Right lobe of liver (tissue), 6 donors: Measurements from ENCODE around the gene PPP2R3C. TPM values are rescaled to one million over a fixed set of nuclear protein-coding genes. Genes with fewer than 3 reads are reported as not detected.

Experiments
- ATAC-seq, 4 donors: fragments of 200-7000 bp; cut with Tn5 transposase; one replicate each; pipeline ENCODE4 v1.9.1; 2020; ENCODE audit warnings: mild to moderate bottlenecking in 4 of 4, moderate library complexity in 4 of 4
- DNase-seq, 3 donors: peaks; one replicate each; pipeline ENCODE4 v3.0.0-alpha.2; 2020
- H3K27ac ChIP-seq, 3 donors: fragments of 200-600 bp; one replicate each; pipeline ENCODE4 v1.8.0; 2022
- H3K27me3 ChIP-seq, 2 donors: fragments of 200-600 bp; one replicate each; pipeline ENCODE4 v1.8.0; 2022
- H3K36me3 ChIP-seq, 4 donors: fragments of 200-600 bp; sonication (generic) in 1 of 4; one replicate each; pipeline versions ENCODE4 v1.5.1 to v1.8.0; 2017 to 2022; ENCODE audit warnings: control low read depth in 1 of 4
- H3K4me1 ChIP-seq, 4 donors: fragments of 200-600 bp; sonication (generic) in 1 of 4; one replicate each; pipeline versions ENCODE4 v1.5.1 to v1.8.0; 2017 to 2022; ENCODE audit warnings: control low read depth in 1 of 4
- H3K4me3 ChIP-seq, 3 donors: fragments of 200-600 bp; one replicate each; pipeline ENCODE4 v1.8.0; 2022
- H3K9me3 ChIP-seq, 4 donors: fragments of 200-600 bp; sonication (generic) in 1 of 4; one replicate each; pipeline versions ENCODE4 v1.5.1 to v1.8.0; 2017 to 2022; ENCODE audit warnings: control low read depth in 1 of 4
- POLR2A ChIP-seq: fragments of 450-650 bp; IDR thresholded peaks from one replicate; pipeline ENCODE4 v1.6.1; 2017; ENCODE audit warnings: antibody characterized with exemption, mild to moderate bottlenecking
- WGBS: methylation state at CpG from one replicate; pipeline ENCODE4 v1.1.6; 2018; ENCODE audit warnings: low coverage, low lambda C conversion rate; ENCODE audit not compliant: insufficient coverage; ENCODE audit errors: missing lambda C conversion rate; 5-methylcytosine and 5-hydroxymethylcytosine counted together
- intact Hi-C, 2 donors: fragments of 100-400 bp; cut with DNase I; formaldehyde crosslinking; loops; one replicate each; pipeline versions ENCODE4 v1.11.2 to v1.14.1; 2022
- total RNA-seq, 6 experiments: library from RNA; depleted of rRNA in 2 of 6; stranded (reverse); fragments of >200 nt in 2 of 6; fragmentation: NEBNext Ultra II Directional in 3 of 6; extraction: Animal tissue kit (Norgen Biotek cat#: 25700) in 3 of 6; gene quantifications; one replicate each; pipeline versions ENCODE4 v1.1.0 to v1.2.4, GENCODE V29; 2016 to 2023
- TF ChIP-seq, protein P1 (sequence below), 4 donors: fragments of 200-600 bp in 3 of 4; fragments of 450-650 bp in 1 of 4; IDR thresholded peaks; one replicate each; pipeline versions ENCODE4 v1.5.1 to v1.8.0; 2016 to 2022; ENCODE audit warnings: antibody characterized with exemption in 4 of 4, mild to moderate bottlenecking in 2 of 4
- donor health status: DM: no; HTN: yes; CAD: no.
- donor health status: DM: no; HTN: no; CAD: no.
- donor health status: DM: no; HTN: no; CAD: no.
- donor health status: DM: no; HTN: yes; CAD: no.
- donor health status: DM: no; HTN: yes; CAD: no.

PPP2R3C gene
- total RNA-seq, 6 experiments from 2014 or later: 6.8 to 15.6 (median 9.4) TPM

DNA sequence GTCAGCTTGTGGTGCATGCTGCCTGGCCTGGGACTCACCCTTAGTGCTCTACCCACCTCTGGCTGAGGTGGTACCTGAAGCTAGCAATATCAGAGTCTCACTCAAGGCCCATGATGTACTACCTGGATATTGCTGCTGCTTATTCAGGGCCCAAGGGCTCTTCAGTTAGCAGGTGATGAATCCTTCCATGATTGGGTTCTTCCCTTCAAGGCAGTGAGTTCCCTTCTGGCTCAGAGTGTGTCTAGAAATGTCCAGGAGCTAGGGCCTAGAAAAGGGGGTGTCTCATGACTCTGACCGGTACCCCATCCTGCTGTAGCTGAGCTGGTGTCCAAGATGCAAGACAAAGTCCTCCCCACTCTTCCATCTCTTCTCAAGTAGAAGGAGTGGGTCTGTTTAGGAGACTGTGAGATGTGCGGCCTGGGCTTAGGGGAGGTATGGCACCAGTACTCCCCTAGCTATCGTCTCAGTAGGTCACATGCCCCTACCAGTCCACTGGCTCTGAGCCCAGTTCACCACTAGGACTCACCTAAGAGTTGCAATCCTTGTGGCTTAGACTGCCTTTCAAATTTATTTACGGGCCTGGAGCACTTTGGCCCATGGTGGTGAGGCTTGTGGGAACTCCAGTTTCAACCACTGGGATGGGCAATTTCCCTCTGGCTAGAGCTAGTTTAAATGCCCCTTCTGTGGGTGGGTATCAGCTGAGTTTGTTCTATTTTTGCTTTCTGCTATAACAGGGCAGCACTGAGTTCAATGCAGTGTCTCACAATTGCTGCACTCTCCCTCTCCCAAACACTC, 12.7 kb upstream of the PPP2R3C start:
- Histone ChIP-seq H3K36me3 (no peaks in the 10 kb centered on the region), H3K27me3 (no peaks in the 10 kb centered on the region), H3K4me1 (no peaks in the 10 kb centered on the region), H3K4me3 (no peak overlapping the region), H3K27ac (no peak overlapping the region), H3K9me3 (no peaks in the 10 kb centered on the region)
- TF ChIP-seq, protein P1, sequence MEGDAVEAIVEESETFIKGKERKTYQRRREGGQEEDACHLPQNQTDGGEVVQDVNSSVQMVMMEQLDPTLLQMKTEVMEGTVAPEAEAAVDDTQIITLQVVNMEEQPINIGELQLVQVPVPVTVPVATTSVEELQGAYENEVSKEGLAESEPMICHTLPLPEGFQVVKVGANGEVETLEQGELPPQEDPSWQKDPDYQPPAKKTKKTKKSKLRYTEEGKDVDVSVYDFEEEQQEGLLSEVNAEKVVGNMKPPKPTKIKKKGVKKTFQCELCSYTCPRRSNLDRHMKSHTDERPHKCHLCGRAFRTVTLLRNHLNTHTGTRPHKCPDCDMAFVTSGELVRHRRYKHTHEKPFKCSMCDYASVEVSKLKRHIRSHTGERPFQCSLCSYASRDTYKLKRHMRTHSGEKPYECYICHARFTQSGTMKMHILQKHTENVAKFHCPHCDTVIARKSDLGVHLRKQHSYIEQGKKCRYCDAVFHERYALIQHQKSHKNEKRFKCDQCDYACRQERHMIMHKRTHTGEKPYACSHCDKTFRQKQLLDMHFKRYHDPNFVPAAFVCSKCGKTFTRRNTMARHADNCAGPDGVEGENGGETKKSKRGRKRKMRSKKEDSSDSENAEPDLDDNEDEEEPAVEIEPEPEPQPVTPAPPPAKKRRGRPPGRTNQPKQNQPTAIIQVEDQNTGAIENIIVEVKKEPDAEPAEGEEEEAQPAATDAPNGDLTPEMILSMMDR (IDR thresholded peaks at IDR 0.05): no peak
- TF ChIP-seq POLR2A: no peak
- 70% methylated on average over 2 of the region's 4 CpGs for WGBS
- ATAC-seq (peak in 1 of 4 donors; percentile 35), DNase-seq (no peak)
- intact Hi-C loops: no loop called here

DNA sequence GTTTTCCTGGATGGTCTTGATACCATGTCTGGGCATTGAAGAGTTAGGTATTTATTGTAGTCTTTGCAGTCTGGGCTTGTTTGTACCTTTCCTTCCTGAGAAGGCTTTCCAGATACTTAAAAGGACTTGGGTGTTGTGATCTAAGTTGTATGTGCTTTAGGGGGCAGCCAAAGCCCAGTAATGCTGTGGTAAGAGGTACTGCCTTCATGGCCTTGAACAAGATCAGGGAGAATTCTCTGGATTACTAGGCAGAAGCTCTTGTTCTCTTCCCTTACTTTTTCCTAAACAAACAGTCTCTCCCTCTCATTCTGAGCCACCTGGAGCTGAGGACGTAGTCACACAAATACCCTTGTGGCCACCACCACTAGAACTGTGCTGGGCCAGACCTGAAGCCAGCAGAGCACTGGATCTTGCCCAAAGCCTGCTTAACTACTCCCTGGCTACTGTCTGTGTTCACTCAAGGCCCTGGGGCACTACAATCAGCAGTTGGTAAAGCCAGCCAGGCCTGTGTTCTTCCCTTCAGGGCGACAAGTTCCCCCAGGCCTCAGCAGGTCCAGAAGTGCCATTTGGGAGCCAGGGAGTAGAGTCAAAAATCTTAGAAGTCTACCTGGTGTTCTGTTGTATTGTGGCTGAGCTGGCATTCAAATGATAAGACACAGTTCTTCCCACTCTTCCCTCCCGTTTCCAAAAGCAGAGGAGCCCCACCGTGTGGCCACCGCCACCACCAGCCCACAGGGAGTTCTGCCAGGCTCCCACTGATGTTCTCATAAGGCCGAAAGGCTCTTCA, 11.9 kb upstream of the PPP2R3C start:
- Histone ChIP-seq H3K9me3 (no peaks in the 10 kb centered on the region), H3K27me3 (no peaks in the 10 kb centered on the region), H3K4me1 (no peaks in the 10 kb centered on the region), H3K36me3 (no peaks in the 10 kb centered on the region), H3K4me3 (no peak overlapping the region), H3K27ac (no peak overlapping the region)
- ATAC-seq: peak in 2 of 4 donors; percentile 16 to 19
- intact Hi-C loops: no loop called here
- WGBS: 50% methylated on average over 2 of the region's 6 CpGs
- TF ChIP-seq, protein P1 (IDR thresholded peaks at IDR 0.05): no peak
- no peak for TF ChIP-seq POLR2A
- DNase-seq: no peak

DNA sequence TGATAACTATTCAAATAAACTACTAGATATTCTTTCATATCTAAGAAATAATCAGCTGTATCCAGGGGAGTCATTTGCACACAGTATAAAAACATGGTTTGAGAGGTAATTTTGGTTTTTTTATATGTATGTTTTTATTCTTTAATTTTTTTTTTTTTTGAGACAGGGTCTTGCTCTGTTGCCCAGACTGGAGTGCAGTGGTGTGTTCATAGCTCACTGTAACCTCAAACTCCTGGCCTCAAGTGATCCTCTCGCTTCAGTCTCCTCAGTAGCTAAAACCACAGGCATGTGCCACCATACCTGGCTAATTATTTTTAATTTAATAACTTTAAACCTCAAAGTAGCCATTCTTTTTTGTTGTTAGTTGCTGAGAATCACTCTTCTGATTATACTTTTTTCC, 2.3 kb upstream of the PPP2R3C start:
- WGBS: 78% methylated on average over 1 of the region's 1 CpG
- H3K4me1 ChIP-seq: peaks cover 0 to 20% (median 0%) of the 10 kb centered on the region in 4 donors
- no peak overlapping the region for H3K4me3 ChIP-seq
- DNase-seq (no peak), ATAC-seq (no peak)
- TF ChIP-seq, protein P1 (IDR thresholded peaks at IDR 0.05): no peak
- no peak for TF ChIP-seq POLR2A
- no peaks in the 10 kb centered on the region for H3K9me3 ChIP-seq
- intact Hi-C loops: loop anchor here in 1 of 2 donors (5.0 kb wide), 1 partner anchor 77 kb away; the partner anchor contains the start of gene FAM177A1
- H3K36me3 ChIP-seq: no peaks in the 10 kb centered on the region
- no peak overlapping the region for H3K27ac ChIP-seq
- H3K27me3 ChIP-seq: no peaks in the 10 kb centered on the region

DNA sequence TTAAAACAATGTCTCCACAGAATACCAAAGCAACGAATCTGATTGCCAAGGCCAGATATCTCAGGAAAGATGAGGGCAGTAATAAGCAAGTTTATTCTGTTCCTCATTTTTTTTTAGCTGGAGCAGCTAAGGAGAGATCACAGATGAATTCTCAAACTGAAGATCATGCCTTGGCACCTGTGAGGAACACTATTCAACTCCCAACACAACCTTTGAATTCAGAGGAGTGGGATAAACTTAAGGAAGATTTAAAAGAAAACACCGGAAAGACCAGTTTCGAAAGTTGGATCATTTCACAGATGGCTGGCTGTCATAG, 1.6 kb upstream of the PPP2R3C start:
- 40% methylated on average over 3 of the region's 3 CpGs for WGBS
- intact Hi-C loops: loop anchor here in 1 of 2 donors (5.0 kb wide), 1 partner anchor 76 kb away; the partner anchor contains the start of gene FAM177A1
- Histone ChIP-seq H3K36me3 (no peaks in the 10 kb centered on the region), H3K4me3 (peak overlapping the region; percentile 73 to 92 (median 87)), H3K27ac (peak overlapping the region in 2 of 3 donors; percentile 97), H3K9me3 (no peaks in the 10 kb centered on the region), H3K27me3 (no peaks in the 10 kb centered on the region), H3K4me1 (peaks cover 0 to 20% (median 0%) of the 10 kb centered on the region in 4 donors)
- ATAC-seq (no peak), DNase-seq (no peak)
- TF ChIP-seq, protein P1 (IDR thresholded peaks at IDR 0.05): no peak
- TF ChIP-seq POLR2A: no peak
